Aorta (tissue), 5 donors: ENCODE data around the gene ACCS. TPM values are rescaled to one million over a fixed set of nuclear protein-coding genes. Genes with fewer than 3 reads are reported as not detected.

Source experiments
- ATAC-seq: fragments of 200-7000 bp; cut with Tn5 transposase; one replicate; pipeline ENCODE4 v1.9.1; 2022; ENCODE audit warnings: moderate library complexity; ENCODE audit not compliant: low FRiP score
- DNase-seq, 2 donors: peaks; one replicate each; pipeline ENCODE4 v3.0.0-alpha.2; 2020
- H3K27ac ChIP-seq, 2 donors: one replicate each; pipeline ENCODE4 v1.5.1; 2013; ENCODE audit warnings: low read length in 2 of 2, mild to moderate bottlenecking in 2 of 2, moderate library complexity in 2 of 2, control low read depth in 1 of 2, inconsistent platforms in 1 of 2, low read depth in 1 of 2
- H3K27me3 ChIP-seq, 2 donors: one replicate each; pipeline ENCODE4 v1.6.1; 2013; ENCODE audit warnings: control low read depth in 1 of 2, low read length in 1 of 2, mild to moderate bottlenecking in 1 of 2, moderate library complexity in 1 of 2; ENCODE audit not compliant: insufficient read depth in 2 of 2, control insufficient read depth in 1 of 2
- H3K36me3 ChIP-seq, 2 donors: one replicate each; pipeline ENCODE4 v1.6.1; 2013; ENCODE audit warnings: control low read depth in 1 of 2, low read length in 1 of 2, mild to moderate bottlenecking in 1 of 2; ENCODE audit not compliant: insufficient read depth in 2 of 2, control insufficient read depth in 1 of 2
- H3K4me1 ChIP-seq, 2 donors: one replicate each; pipeline ENCODE4 v1.6.1; 2013; ENCODE audit warnings: low read length in 2 of 2, control low read depth in 1 of 2, mild to moderate bottlenecking in 1 of 2, moderate library complexity in 1 of 2; ENCODE audit not compliant: insufficient read depth in 2 of 2, control insufficient read depth in 1 of 2
- H3K4me3 ChIP-seq, 2 donors: one replicate each; pipeline ENCODE4 v1.5.1; 2013; ENCODE audit warnings: low read length in 2 of 2, control low read depth in 1 of 2, mild to moderate bottlenecking in 1 of 2
- H3K9me3 ChIP-seq: one replicate; pipeline ENCODE4 v1.6.1; 2013; ENCODE audit warnings: mild to moderate bottlenecking, low read length; ENCODE audit not compliant: control insufficient read depth
- WGBS, 2 donors: extraction: QIAGEN DNeasy Blood & Tissue Kit; methylation state at CpG; one replicate each; pipeline ENCODE4 v1.1.7; 2013; 5-methylcytosine and 5-hydroxymethylcytosine counted together
- intact Hi-C, 2 donors: fragments of 100-400 bp; cut with DNase I; formaldehyde crosslinking; loops; one replicate each; pipeline versions ENCODE4 v1.14.2 to v1.15.0; 2022
- polyA plus RNA-seq, 2 donors: library from polyadenylated mRNA; stranded (reverse); fragments of 200-250 nt; gene quantifications; one replicate each; pipeline ENCODE4 v1.2.3, GENCODE V29; 2013
- total RNA-seq, 2 donors: library from RNA; stranded (reverse); fragmentation: NEBNext Ultra II Directional; extraction: Animal tissue kit (Norgen Biotek cat#: 25700); gene quantifications; one replicate each; pipeline ENCODE4 v1.2.1, GENCODE V29; 2021
- donor health status: healthy with polysubstance abuse.
- donor health status: Bipolar disorder and iron deficiency.
- donor health status: DM: no; HTN: no; CAD: no.
- donor health status: DM: no; HTN: no; CAD: no.
- donor health status: DM: yes; HTN: yes; CAD: no.

Gene ACCS
- total and polyA plus RNA-seq, 4 donors, result 8.8 to 92.5 (median 60.3) TPM

GRCh38 chr11:44108260-44108659 lies 42.2 kb downstream of the ACCS start:
- ATAC-seq (no peak), DNase-seq (no peak)
- Histone ChIP-seq H3K9me3 (no peaks in the 10 kb centered on the region), H3K27ac (no peak overlapping the region), H3K4me3 (no peak overlapping the region), H3K36me3 (peaks cover 2 to 5% of the 10 kb centered on the region in 2 donors), H3K4me1 (no peaks in the 10 kb centered on the region), H3K27me3 (no peaks in the 10 kb centered on the region)
- 88% methylated on average over 6 of the region's 6 CpGs for WGBS, 2 donors
- intact Hi-C loops, result no loop called here

- intact Hi-C loops, result loop anchor here (5.0 kb wide), 2 partner anchors 177 to 427 kb away; no protein-coding TSS in a partner anchor
Observed at GRCh38 chr11:44110231-44110679, 44.2 kb downstream of the ACCS start.

GRCh38 chr11:44112091-44112821 lies 46.2 kb downstream of the ACCS start:
- intact Hi-C loops, result loop anchor here (5.0 kb wide), 2 partner anchors 175 to 425 kb away; no protein-coding TSS in a partner anchor
- H3K4me1 ChIP-seq, result no peaks in the 10 kb centered on the region
- H3K27me3 ChIP-seq, result no peaks in the 10 kb centered on the region
- peaks cover 5 to 8% of the 10 kb centered on the region in 2 donors for H3K36me3 ChIP-seq
- no peak overlapping the region for H3K27ac ChIP-seq
- H3K9me3 ChIP-seq, result no peaks in the 10 kb centered on the region
- WGBS, 2 donors, result 72 to 73% methylated on average over 7 of the region's 7 CpGs
- ATAC-seq, result no peak
- DNase-seq, result no peak
- H3K4me3 ChIP-seq, result no peak overlapping the region

More at GRCh38 chr11:44110231-44110679, 44.2 kb downstream of the ACCS start:
- 5 to 8% methylated on average over 4 of the region's 4 CpGs for WGBS, 2 donors
- DNase-seq (peak in 1 of 2 donors; percentile 56), ATAC-seq (peak; percentile 74)
- H3K27ac ChIP-seq, result no peak overlapping the region
- no peaks in the 10 kb centered on the region for H3K9me3 ChIP-seq
- no peaks in the 10 kb centered on the region for H3K4me1 ChIP-seq
- no peak overlapping the region for H3K4me3 ChIP-seq
- H3K36me3 ChIP-seq, result peaks cover 5 to 8% of the 10 kb centered on the region in 2 donors
- H3K27me3 ChIP-seq, result no peaks in the 10 kb centered on the region

GRCh38 chr11:44113018-44113417 lies 46.9 kb downstream of the ACCS start:
- 85 to 87% methylated on average over 3 of the region's 3 CpGs for WGBS, 2 donors
- no peak overlapping the region for H3K27ac ChIP-seq
- ATAC-seq (no peak), DNase-seq (no peak)
- intact Hi-C loops, result loop anchor here (5.0 kb wide), 2 partner anchors 174 to 424 kb away; no protein-coding TSS in a partner anchor
- H3K9me3 ChIP-seq, result no peaks in the 10 kb centered on the region
- H3K4me1 ChIP-seq, result no peaks in the 10 kb centered on the region
- no peak overlapping the region for H3K4me3 ChIP-seq
- H3K36me3 ChIP-seq, result peaks cover 5% of the 10 kb centered on the region in 2 donors
- H3K27me3 ChIP-seq, result no peaks in the 10 kb centered on the region

- Histone ChIP-seq H3K4me1 (no peaks in the 10 kb centered on the region), H3K27ac (no peak overlapping the region), H3K9me3 (no peaks in the 10 kb centered on the region), H3K4me3 (no peak overlapping the region), H3K27me3 (no peaks in the 10 kb centered on the region), H3K36me3 (peaks cover 3 to 5% of the 10 kb centered on the region in 2 donors)
- intact Hi-C loops, result loop anchor here (5.0 kb wide), 2 partner anchors 174 to 424 kb away; no protein-coding TSS in a partner anchor
- ATAC-seq (no peak), DNase-seq (no peak)
- 85 to 92% methylated on average over 3 of the region's 3 CpGs for WGBS, 2 donors
Observed at GRCh38 chr11:44113572-44113971, 47.5 kb downstream of the ACCS start.

GRCh38 chr11:44116234-44116830 lies 50.3 kb downstream of the ACCS start:
- no peak overlapping the region for H3K4me3 ChIP-seq
- no peaks in the 10 kb centered on the region for H3K27me3 ChIP-seq
- intact Hi-C loops, result no loop called here
- peaks cover 2 to 6% of the 10 kb centered on the region in 2 donors for H3K4me1 ChIP-seq
- H3K9me3 ChIP-seq, result no peaks in the 10 kb centered on the region
- 82 to 87% methylated on average over 3 of the region's 3 CpGs for WGBS, 2 donors
- DNase-seq (no peak), ATAC-seq (no peak)
- H3K36me3 ChIP-seq, result peaks cover 4 to 5% of the 10 kb centered on the region in 2 donors
- no peak overlapping the region for H3K27ac ChIP-seq

GRCh38 chr11:44120169-44120568 lies 54.1 kb downstream of the ACCS start:
- no peak for ATAC-seq
- Histone ChIP-seq H3K9me3 (no peaks in the 10 kb centered on the region), H3K4me3 (no peak overlapping the region), H3K27me3 (no peaks in the 10 kb centered on the region), H3K36me3 (peaks cover 0 to 1% of the 10 kb centered on the region in 2 donors), H3K27ac (no peak overlapping the region), H3K4me1 (peaks cover 4 to 8% of the 10 kb centered on the region in 2 donors)
- WGBS, 2 donors, result 36 to 41% methylated on average over 5 of the region's 5 CpGs
- DNase-seq, result no peak
- intact Hi-C loops, result no loop called here

- ATAC-seq (no peak), DNase-seq (no peak)
- 21 to 23% methylated on average over 4 of the region's 4 CpGs for WGBS, 2 donors
- Histone ChIP-seq H3K36me3 (peaks cover 10 to 17% of the 10 kb centered on the region in 2 donors), H3K27me3 (no peaks in the 10 kb centered on the region), H3K4me3 (no peak overlapping the region), H3K4me1 (peaks cover 2 to 9% of the 10 kb centered on the region in 2 donors), H3K27ac (no peak overlapping the region), H3K9me3 (no peaks in the 10 kb centered on the region)
- intact Hi-C loops, result no loop called here
Observed at GRCh38 chr11:44125598-44125997, 59.5 kb downstream of the ACCS start.
